Mucosa of descending colon (tissue), 3 donors: Measurements from ENCODE around the gene PTGIS. TPM values are rescaled to one million over a fixed set of nuclear protein-coding genes. Genes with fewer than 3 reads are reported as not detected.

Experiments used
- ATAC-seq: fragments of 200-7000 bp; cut with Tn5 transposase; one replicate; pipeline ENCODE4 v1.9.1; 2020; ENCODE audit warnings: mild to moderate bottlenecking, moderate library complexity
- DNase-seq, 3 donors: peaks; one replicate each; pipeline ENCODE4 v3.0.0-alpha.2; 2020
- H3K36me3 ChIP-seq: fragments of 200-600 bp; one replicate; pipeline ENCODE4 v1.8.0; 2021; ENCODE audit warnings: low read depth, mild to moderate bottlenecking
- H3K4me1 ChIP-seq: fragments of 200-600 bp; one replicate; pipeline ENCODE4 v1.8.0; 2021; ENCODE audit warnings: low read depth, mild to moderate bottlenecking
- H3K4me3 ChIP-seq: fragments of 200-600 bp; one replicate; pipeline ENCODE4 v1.8.0; 2021; ENCODE audit warnings: mild to moderate bottlenecking
- H3K9me3 ChIP-seq: fragments of 200-600 bp; one replicate; pipeline ENCODE4 v1.8.0; 2021; ENCODE audit warnings: mild to moderate bottlenecking
- intact Hi-C, 2 donors: fragments of 100-400 bp; cut with DNase I in 1 of 2; cut with micrococcal nuclease in 1 of 2; formaldehyde crosslinking; loops; one replicate each; pipeline versions ENCODE4 v1.11.0 to v1.11.1; 2022; cut with DNase I, micrococcal nuclease
- total RNA-seq, 3 donors: library from RNA; stranded (reverse); fragmentation: NEBNext Ultra II Directional in 2 of 3; extraction: Animal tissue kit (Norgen Biotek cat#: 25700) in 2 of 3; gene quantifications; one replicate each; pipeline versions ENCODE4 v1.2.1 to v1.2.4, GENCODE V29; 2021 to 2023
- TF ChIP-seq, protein P1 (sequence below): fragments of 200-600 bp; IDR thresholded peaks from one replicate; pipeline ENCODE4 v1.8.0; 2022; ENCODE audit warnings: antibody characterized with exemption, mild to moderate bottlenecking
- donor health status: DM: no; HTN: no; CAD: no; lungs with moderate emphysema.
- donor health status: DM: no; HTN: no; CAD: no.
- donor health status: DM: no; HTN: yes; CAD: no.

Gene PTGIS
- total RNA-seq, 3 donors from 2014 or later, result 3.8 to 45.8 (median 12.3) TPM

DNA sequence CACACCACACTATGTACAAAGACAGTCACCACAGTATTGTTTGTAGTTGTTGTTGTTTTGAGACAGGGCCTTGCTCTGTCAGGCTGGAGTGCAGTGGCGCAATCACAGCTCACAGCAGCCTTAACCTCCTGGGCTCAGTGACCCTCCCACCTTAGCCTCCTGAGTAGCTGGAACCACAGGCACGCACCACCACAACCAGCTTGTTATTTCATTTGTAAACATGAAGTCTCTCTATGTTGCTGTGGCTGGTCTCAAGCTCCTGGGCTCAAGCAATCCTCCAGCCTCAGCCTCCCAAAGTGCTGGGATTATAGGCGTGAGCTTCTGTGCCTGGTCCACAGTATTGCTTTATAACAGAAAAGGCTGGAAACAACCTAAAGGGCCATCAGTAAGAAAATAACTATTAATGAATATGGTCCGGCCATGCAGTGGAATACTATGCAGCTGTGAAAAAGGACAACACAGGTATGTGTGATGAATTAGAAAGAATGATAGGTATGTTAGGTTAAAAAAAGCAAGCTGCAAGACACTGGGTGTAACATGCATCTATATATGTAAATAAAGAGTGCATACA, 30.0 kb upstream of the PTGIS start:
- TF ChIP-seq, protein P1, sequence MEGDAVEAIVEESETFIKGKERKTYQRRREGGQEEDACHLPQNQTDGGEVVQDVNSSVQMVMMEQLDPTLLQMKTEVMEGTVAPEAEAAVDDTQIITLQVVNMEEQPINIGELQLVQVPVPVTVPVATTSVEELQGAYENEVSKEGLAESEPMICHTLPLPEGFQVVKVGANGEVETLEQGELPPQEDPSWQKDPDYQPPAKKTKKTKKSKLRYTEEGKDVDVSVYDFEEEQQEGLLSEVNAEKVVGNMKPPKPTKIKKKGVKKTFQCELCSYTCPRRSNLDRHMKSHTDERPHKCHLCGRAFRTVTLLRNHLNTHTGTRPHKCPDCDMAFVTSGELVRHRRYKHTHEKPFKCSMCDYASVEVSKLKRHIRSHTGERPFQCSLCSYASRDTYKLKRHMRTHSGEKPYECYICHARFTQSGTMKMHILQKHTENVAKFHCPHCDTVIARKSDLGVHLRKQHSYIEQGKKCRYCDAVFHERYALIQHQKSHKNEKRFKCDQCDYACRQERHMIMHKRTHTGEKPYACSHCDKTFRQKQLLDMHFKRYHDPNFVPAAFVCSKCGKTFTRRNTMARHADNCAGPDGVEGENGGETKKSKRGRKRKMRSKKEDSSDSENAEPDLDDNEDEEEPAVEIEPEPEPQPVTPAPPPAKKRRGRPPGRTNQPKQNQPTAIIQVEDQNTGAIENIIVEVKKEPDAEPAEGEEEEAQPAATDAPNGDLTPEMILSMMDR, result no peak
- no peaks in the 10 kb centered on the region for H3K4me1 ChIP-seq
- no peaks in the 10 kb centered on the region for H3K36me3 ChIP-seq
- intact Hi-C loops, result no loop called here
- no peak for DNase-seq
- ATAC-seq, result no peak
- no peak overlapping the region for H3K4me3 ChIP-seq
- H3K9me3 ChIP-seq, result no peaks in the 10 kb centered on the region

DNA sequence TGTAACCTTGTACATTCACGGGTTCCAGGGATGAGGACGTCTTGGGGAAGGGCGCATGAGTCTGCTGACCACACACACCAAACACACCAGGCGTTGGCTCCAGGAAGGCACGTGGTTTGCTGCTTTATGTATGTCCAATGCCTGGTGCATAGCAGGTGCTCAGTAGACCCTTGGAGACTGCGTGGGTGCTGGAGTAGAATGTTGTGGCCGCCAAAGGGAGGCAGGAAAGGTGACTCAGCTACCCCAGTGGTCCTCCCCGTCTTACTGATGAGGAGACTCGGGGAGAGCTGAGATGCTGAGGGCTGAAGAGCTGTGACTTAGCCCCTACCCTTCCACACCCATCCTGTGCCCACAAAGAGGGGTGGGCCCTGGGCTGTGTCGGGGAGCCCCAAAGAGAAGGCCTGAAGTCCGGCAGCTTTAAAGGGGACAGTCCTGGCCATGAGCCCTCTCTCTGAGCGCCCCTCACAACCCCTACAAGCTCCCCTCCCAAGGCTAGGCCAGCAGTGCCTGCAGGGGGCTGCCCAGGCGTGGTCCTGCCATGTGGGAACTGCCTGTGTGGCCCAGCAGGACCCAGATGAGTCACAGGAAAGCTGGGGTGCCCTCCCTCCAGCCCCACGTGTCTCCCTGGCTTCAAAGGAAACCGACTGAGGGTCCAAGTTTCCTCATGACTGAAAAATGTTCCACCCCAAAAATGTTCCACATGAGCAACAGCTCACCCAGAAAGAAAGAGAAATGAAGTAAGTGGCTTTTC, 28.0 kb upstream of the PTGIS start:
- no peak for DNase-seq
- H3K4me1 ChIP-seq, result no peaks in the 10 kb centered on the region
- intact Hi-C loops, result no loop called here
- H3K4me3 ChIP-seq, result no peak overlapping the region
- H3K9me3 ChIP-seq, result no peaks in the 10 kb centered on the region
- peak; percentile 28 for ATAC-seq
- no peaks in the 10 kb centered on the region for H3K36me3 ChIP-seq
- TF ChIP-seq, protein P1, result no peak

DNA sequence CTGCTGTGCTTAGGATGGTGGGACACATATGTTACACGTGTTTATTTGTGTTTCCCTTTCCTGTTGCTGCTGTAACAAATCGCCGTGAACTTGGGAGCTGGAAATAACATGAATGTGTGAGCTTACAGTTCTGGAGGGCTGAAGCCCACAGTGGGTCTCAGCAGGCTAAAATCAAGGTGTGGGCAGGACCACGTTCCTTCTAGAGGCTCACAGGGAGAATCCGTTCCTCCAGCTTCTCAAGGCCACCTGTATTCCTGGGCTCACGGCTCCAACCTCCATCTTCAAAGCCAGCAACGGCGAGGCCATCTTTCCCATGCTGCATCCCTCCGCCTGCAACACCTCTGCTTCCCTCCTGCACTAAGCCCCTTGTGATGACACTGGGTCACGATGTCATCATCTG, 27.4 kb upstream of the PTGIS start:
- intact Hi-C loops, result no loop called here
- Histone ChIP-seq H3K36me3 (no peaks in the 10 kb centered on the region), H3K4me1 (no peaks in the 10 kb centered on the region), H3K9me3 (no peaks in the 10 kb centered on the region), H3K4me3 (no peak overlapping the region)
- TF ChIP-seq, protein P1, result no peak
- DNase-seq (no peak), ATAC-seq (no peak)

DNA sequence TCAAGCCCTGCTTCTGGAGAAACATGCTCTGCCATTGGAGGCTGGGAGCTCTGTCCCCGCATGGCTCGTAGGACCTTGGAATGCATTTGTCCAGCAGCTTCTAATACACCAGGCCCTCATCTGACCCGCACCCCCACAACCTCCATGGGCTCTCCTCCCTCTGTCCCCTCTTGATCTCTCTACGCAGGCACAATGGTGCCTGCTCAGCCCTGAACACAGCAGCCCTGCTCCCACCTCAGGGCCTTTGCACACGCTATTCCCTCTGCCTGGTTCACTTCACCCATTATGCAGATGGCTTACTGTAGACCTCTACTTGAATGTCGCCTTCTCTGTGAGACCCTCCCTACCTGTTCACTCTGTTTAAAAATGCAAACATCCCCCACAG, 27.0 kb upstream of the PTGIS start:
- TF ChIP-seq, protein P1, result no peak
- H3K4me3 ChIP-seq, result no peak overlapping the region
- ATAC-seq, result no peak
- DNase-seq, result no peak
- H3K9me3 ChIP-seq, result no peaks in the 10 kb centered on the region
- H3K36me3 ChIP-seq, result no peaks in the 10 kb centered on the region
- no peaks in the 10 kb centered on the region for H3K4me1 ChIP-seq
- intact Hi-C loops, result no loop called here

DNA sequence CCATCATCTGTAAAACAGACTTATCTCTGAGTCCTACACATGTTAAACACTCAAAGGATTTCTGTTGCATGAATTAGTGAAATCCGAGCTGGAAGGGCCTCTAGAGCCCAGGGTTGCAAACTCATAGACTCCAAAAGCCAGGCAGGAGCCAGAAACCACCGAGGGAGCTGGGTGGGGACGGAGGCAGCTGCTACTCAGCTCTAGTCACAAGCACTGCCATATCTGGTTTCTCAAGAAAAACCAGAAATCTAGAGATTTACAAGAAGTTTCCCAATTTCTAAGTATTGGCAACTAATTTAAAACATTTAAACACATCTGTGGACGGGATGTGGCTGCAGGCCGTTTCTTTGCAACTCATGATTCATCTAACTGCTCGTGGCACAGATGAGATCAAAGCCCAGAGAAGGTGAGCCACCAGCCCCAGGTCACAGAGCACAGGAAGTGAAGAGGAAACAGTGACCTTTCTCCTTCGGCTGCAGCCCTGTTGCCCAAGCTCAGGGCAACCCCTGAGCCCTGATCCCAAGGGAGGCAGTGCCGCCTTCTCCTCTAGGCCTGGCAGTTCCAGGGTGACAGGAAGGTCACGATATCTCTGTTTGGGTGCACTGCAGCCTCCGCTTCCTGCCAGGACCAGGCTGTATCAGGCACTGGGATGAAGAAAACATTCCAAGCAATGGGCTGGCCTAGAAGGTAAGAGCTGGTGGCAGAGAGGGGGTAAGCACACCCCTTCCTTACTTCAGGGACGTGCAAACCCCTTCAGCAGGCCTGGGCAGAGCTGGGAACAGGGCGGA, 26.4 kb upstream of the PTGIS start:
- ATAC-seq (peak; percentile 64), DNase-seq (no peak)
- Histone ChIP-seq H3K4me1 (no peaks in the 10 kb centered on the region), H3K9me3 (no peaks in the 10 kb centered on the region), H3K36me3 (no peaks in the 10 kb centered on the region), H3K4me3 (no peak overlapping the region)
- TF ChIP-seq, protein P1, result no peak
- intact Hi-C loops, result no loop called here
